IPS-18a (cell line): Measurements from ENCODE around the gene MCOLN3.
"Not testable (repeated sequence)": the region's sequence is repeated elsewhere in the genome, so short reads cannot be mapped to it uniquely, and the experiment has no call there.

Source experiments
- H3K27ac ChIP-seq: one replicate; pipeline ENCODE4 v1.5.1; 2013; ENCODE audit warnings: low read length
- H3K27me3 ChIP-seq: one replicate; pipeline ENCODE4 v1.6.1; 2013; ENCODE audit warnings: mild to moderate bottlenecking, low read length; ENCODE audit not compliant: control insufficient read depth, insufficient read depth
- H3K36me3 ChIP-seq: one replicate; pipeline ENCODE4 v1.6.1; 2013; ENCODE audit warnings: low read depth, low read length; ENCODE audit not compliant: control insufficient read depth
- H3K4me1 ChIP-seq: one replicate; pipeline ENCODE4 v1.6.1; 2013; ENCODE audit warnings: low read depth, low read length; ENCODE audit not compliant: control insufficient read depth
- H3K4me3 ChIP-seq: one replicate; pipeline ENCODE4 v1.5.1; 2013; ENCODE audit warnings: low read length
- H3K9ac ChIP-seq: one replicate; pipeline ENCODE4 v1.6.1; 2013; ENCODE audit warnings: mild to moderate bottlenecking, low read length, moderate library complexity
- H3K9me3 ChIP-seq: one replicate; pipeline ENCODE4 v1.6.1; 2013; ENCODE audit warnings: low read depth, low read length; ENCODE audit not compliant: control insufficient read depth

Gene MCOLN3

GRCh38 chr1:85005641-85006040 is 42.7 kb downstream of the MCOLN3 start:
- not testable (repeated sequence) for H3K36me3 ChIP-seq, H3K4me3 ChIP-seq, H3K9ac ChIP-seq, H3K27ac ChIP-seq, H3K4me1 ChIP-seq, H3K9me3 ChIP-seq
- H3K27me3 ChIP-seq: peaks cover 11% of the 10 kb centered on the region

- H3K27me3 ChIP-seq: peaks cover 48% of the 10 kb centered on the region
- no peak overlapping the region for H3K9ac ChIP-seq
- no peaks in the 10 kb centered on the region for H3K4me1 ChIP-seq
- no peaks in the 10 kb centered on the region for H3K9me3 ChIP-seq
- no peak overlapping the region for H3K4me3 ChIP-seq
- H3K36me3 ChIP-seq: no peaks in the 10 kb centered on the region
- no peak overlapping the region for H3K27ac ChIP-seq
These were observed 46.6 kb downstream of the MCOLN3 start for GRCh38 chr1:85001742-85002141.

- Histone ChIP-seq H3K27me3 (peaks cover 75% of the 10 kb centered on the region), H3K4me3 (peak overlapping the region; percentile 70), H3K27ac (no peak overlapping the region), H3K4me1 (no peaks in the 10 kb centered on the region), H3K36me3 (no peaks in the 10 kb centered on the region), H3K9me3 (no peaks in the 10 kb centered on the region), H3K9ac (no peak overlapping the region)
These were observed 49.5 kb downstream of the MCOLN3 start for GRCh38 chr1:84998642-84999280.

GRCh38 chr1:84997667-84998600 is 50.4 kb downstream of the MCOLN3 start:
- H3K36me3 ChIP-seq: no peaks in the 10 kb centered on the region
- peak overlapping the region; percentile 70 for H3K4me3 ChIP-seq
- H3K4me1 ChIP-seq: no peaks in the 10 kb centered on the region
- peaks cover 75% of the 10 kb centered on the region for H3K27me3 ChIP-seq
- no peaks in the 10 kb centered on the region for H3K9me3 ChIP-seq
- no peak overlapping the region for H3K27ac ChIP-seq
- H3K9ac ChIP-seq: no peak overlapping the region

- peaks cover 75% of the 10 kb centered on the region for H3K27me3 ChIP-seq
- no peaks in the 10 kb centered on the region for H3K9me3 ChIP-seq
- H3K27ac ChIP-seq: no peak within 1 kb of the TSS
- no peaks in the 10 kb centered on the region for H3K36me3 ChIP-seq
- no peaks in the 10 kb centered on the region for H3K4me1 ChIP-seq
- peak within 1 kb of the TSS; percentile 70 for H3K4me3 ChIP-seq
- peak within 1 kb of the TSS; percentile 58 for H3K9ac ChIP-seq
These were observed 51.2 kb downstream of the MCOLN3 start, which contains the start of gene MCOLN2 for GRCh38 chr1:84996846-84997666. TSS of gene MCOLN2 (minus strand) at chr1:84997113. CDS start at chr1:84996872, 241 bp downstream.

- Histone ChIP-seq H3K9me3 (no peaks in the 10 kb centered on the region), H3K4me1 (no peaks in the 10 kb centered on the region), H3K36me3 (no peaks in the 10 kb centered on the region), H3K27ac (no peak overlapping the region), H3K4me3 (peak overlapping the region; percentile 70), H3K27me3 (peaks cover 65% of the 10 kb centered on the region), H3K9ac (no peak overlapping the region)
These were observed 52.6 kb downstream of the MCOLN3 start for GRCh38 chr1:84995484-84996334.

- no peak overlapping the region for H3K9ac ChIP-seq
- H3K9me3 ChIP-seq: no peaks in the 10 kb centered on the region
- no peak overlapping the region for H3K27ac ChIP-seq
- H3K4me1 ChIP-seq: no peaks in the 10 kb centered on the region
- H3K4me3 ChIP-seq: no peak overlapping the region
- H3K27me3 ChIP-seq: peaks cover 23% of the 10 kb centered on the region
- no peaks in the 10 kb centered on the region for H3K36me3 ChIP-seq
These were observed 57.0 kb downstream of the MCOLN3 start for GRCh38 chr1:84991097-84991920.

- no peaks in the 10 kb centered on the region for H3K36me3 ChIP-seq
- H3K4me1 ChIP-seq: no peaks in the 10 kb centered on the region
- H3K9ac ChIP-seq: no peak overlapping the region
- H3K4me3 ChIP-seq: no peak overlapping the region
- no peak overlapping the region for H3K27ac ChIP-seq
- no peaks in the 10 kb centered on the region for H3K9me3 ChIP-seq
- no peaks in the 10 kb centered on the region for H3K27me3 ChIP-seq
These were observed 59.7 kb downstream of the MCOLN3 start for GRCh38 chr1:84988588-84988987.

GRCh38 chr1:84986561-84986960 is 61.7 kb downstream of the MCOLN3 start:
- H3K27me3 ChIP-seq, H3K36me3 ChIP-seq, H3K9me3 ChIP-seq, H3K27ac ChIP-seq, H3K9ac ChIP-seq, H3K4me1 ChIP-seq, H3K4me3 ChIP-seq: not testable (repeated sequence)

- Histone ChIP-seq H3K4me1 (no peaks in the 10 kb centered on the region), H3K27me3 (no peaks in the 10 kb centered on the region), H3K36me3 (no peaks in the 10 kb centered on the region), H3K27ac (no peak overlapping the region), H3K9ac (no peak overlapping the region), H3K4me3 (no peak overlapping the region), H3K9me3 (no peaks in the 10 kb centered on the region)
These were observed 62.9 kb downstream of the MCOLN3 start for GRCh38 chr1:84985365-84985764.
